H9 (cell line): Measurements from ENCODE around the gene HEG1. TPM values are rescaled to one million over a fixed set of nuclear protein-coding genes. Genes with fewer than 3 reads are reported as not detected.

Source experiments
- DNase-seq: peaks from one replicate; pipeline ENCODE4 v3.0.0-alpha.2; 2017
- H2AFZ ChIP-seq: one replicate; pipeline ENCODE4 v1.6.1; 2013; ENCODE audit warnings: mild to moderate bottlenecking, low read length, control low read depth, moderate library complexity
- H2AK5ac ChIP-seq: 2 replicates; pipeline ENCODE4 v1.6.1; 2013; ENCODE audit warnings: low read length, control low read depth, mixed read lengths; ENCODE audit not compliant: insufficient read length
- H2BK120ac ChIP-seq: one replicate; pipeline ENCODE4 v1.6.1; 2013; ENCODE audit warnings: low read depth, mild to moderate bottlenecking, low read length, control low read depth, inconsistent platforms; ENCODE audit not compliant: poor library complexity, severe bottlenecking
- H2BK12ac ChIP-seq: 2 replicates; pipeline ENCODE4 v1.6.1; 2013; ENCODE audit warnings: low read length, control low read depth, mixed read lengths, low read depth; ENCODE audit not compliant: insufficient read length
- H2BK15ac ChIP-seq: 2 replicates; pipeline ENCODE4 v1.6.1; 2013; ENCODE audit warnings: low read depth, low read length, control low read depth
- H2BK20ac ChIP-seq: one replicate; pipeline ENCODE4 v1.6.1; 2013; ENCODE audit warnings: low read depth, mild to moderate bottlenecking, low read length, control low read depth, inconsistent platforms; ENCODE audit not compliant: poor library complexity, severe bottlenecking
- H2BK5ac ChIP-seq: 2 replicates; pipeline ENCODE4 v1.6.1; 2013; ENCODE audit warnings: low read length, control low read depth, mixed read lengths; ENCODE audit not compliant: insufficient read length
- H3K14ac ChIP-seq: 2 replicates; pipeline ENCODE4 v1.6.1; 2013; ENCODE audit warnings: low read length, control low read depth; ENCODE audit not compliant: insufficient read depth
- H3K18ac ChIP-seq: 2 replicates; pipeline ENCODE4 v1.6.1; 2013; ENCODE audit warnings: low read depth, mild to moderate bottlenecking, mixed read lengths, low read length, control low read depth; ENCODE audit not compliant: insufficient read length
- H3K23ac ChIP-seq: 2 replicates; pipeline ENCODE4 v1.6.1; 2013; ENCODE audit warnings: low read length, control low read depth, mixed read lengths, low read depth; ENCODE audit not compliant: insufficient read length
- H3K23me2 ChIP-seq: 2 replicates; pipeline ENCODE4 v1.6.1; 2013; ENCODE audit warnings: low read depth, mild to moderate bottlenecking, mixed read lengths, low read length, control low read depth; ENCODE audit not compliant: insufficient read length, poor library complexity, severe bottlenecking
- H3K27ac ChIP-seq: 2 replicates; pipeline ENCODE4 v1.5.1; 2013; ENCODE audit warnings: low read length, control low read depth, mixed read lengths, low read depth; ENCODE audit not compliant: insufficient read length
- H3K27me3 ChIP-seq: 2 replicates; pipeline ENCODE4 v1.6.1; 2013; ENCODE audit warnings: low read length, control low read depth, inconsistent platforms; ENCODE audit not compliant: insufficient read depth
- H3K4ac ChIP-seq: 2 replicates; pipeline ENCODE4 v1.6.1; 2013; ENCODE audit warnings: low read depth, mild to moderate bottlenecking, control low read depth, inconsistent platforms, low read length, moderate library complexity
- H3K4me1 ChIP-seq: 2 replicates; pipeline ENCODE4 v1.6.1; 2013; ENCODE audit warnings: low read length, control low read depth, inconsistent platforms; ENCODE audit not compliant: insufficient read depth
- H3K4me2 ChIP-seq: 2 replicates; pipeline ENCODE4 v1.6.1; 2013; ENCODE audit warnings: low read length, control low read depth, mixed read lengths; ENCODE audit not compliant: insufficient read length, insufficient read depth
- H3K56ac ChIP-seq: 2 replicates; pipeline ENCODE4 v1.6.1; 2013; ENCODE audit warnings: low read depth, mild to moderate bottlenecking, mixed read lengths, low read length, control low read depth; ENCODE audit not compliant: insufficient read length
- H3K79me1 ChIP-seq: 2 replicates; pipeline ENCODE4 v1.6.1; 2013; ENCODE audit warnings: low read depth, mild to moderate bottlenecking, moderate library complexity, low read length, control low read depth, inconsistent platforms; ENCODE audit not compliant: insufficient read depth, poor library complexity, severe bottlenecking
- H3K79me2 ChIP-seq: 2 replicates; pipeline ENCODE4 v1.6.1; 2013; ENCODE audit warnings: low read length, control low read depth, inconsistent platforms; ENCODE audit not compliant: insufficient read depth
- H3K9ac ChIP-seq: 2 replicates; pipeline ENCODE4 v1.6.1; 2013; ENCODE audit warnings: low read length, control low read depth, mixed read lengths; ENCODE audit not compliant: insufficient read length; ENCODE audit errors: extremely low read depth
- H3K9me3 ChIP-seq: one replicate; pipeline ENCODE4 v1.6.1; 2013; ENCODE audit warnings: low read depth, low read length, inconsistent platforms; ENCODE audit not compliant: control insufficient read depth
- H3T11ph ChIP-seq: one replicate; pipeline ENCODE4 v1.6.1; 2013; ENCODE audit warnings: mild to moderate bottlenecking, low read length, control low read depth, inconsistent platforms
- H4K20me1 ChIP-seq: one replicate; pipeline ENCODE4 v1.6.1; 2013; ENCODE audit not compliant: control insufficient read depth, insufficient read length, insufficient read depth
- H4K5ac ChIP-seq: 2 replicates; pipeline ENCODE4 v1.6.1; 2013; ENCODE audit warnings: low read depth, mild to moderate bottlenecking, mixed read lengths, low read length, control low read depth; ENCODE audit not compliant: insufficient read length
- H4K8ac ChIP-seq: replicated peaks from 2 replicates; pipeline ENCODE4 v1.6.1; 2013; ENCODE audit warnings: low read length, control low read depth, mixed read lengths, low read depth; ENCODE audit not compliant: insufficient read length
- H4K91ac ChIP-seq: 2 replicates; pipeline ENCODE4 v1.6.1; 2013; ENCODE audit warnings: low read depth, mild to moderate bottlenecking, moderate library complexity, mixed read lengths, low read length, control low read depth; ENCODE audit not compliant: insufficient read length
- H3K27ac Mint-ChIP-seq, 3 experiments: 2 replicates in 2 of 3; 3 replicates in 1 of 3; pipeline ENCODE4 v1.8.0; 2020 to 2021; ENCODE audit warnings: mixed read lengths in 3 of 3, mild to moderate bottlenecking in 1 of 3, moderate library complexity in 1 of 3
- H3K27me3 Mint-ChIP-seq: 2 replicates; pipeline ENCODE4 v1.8.0; 2021; ENCODE audit warnings: low read depth, mild to moderate bottlenecking, moderate library complexity, mixed read lengths
- H3K36me3 Mint-ChIP-seq, 3 experiments: 2 replicates in 2 of 3; 3 replicates in 1 of 3; pipeline ENCODE4 v1.8.0; 2020 to 2021; ENCODE audit warnings: low read depth in 3 of 3, mixed read lengths in 3 of 3; ENCODE audit not compliant: insufficient read depth in 1 of 3
- H3K4me1 Mint-ChIP-seq, 2 experiments: 2 replicates each; pipeline ENCODE4 v1.8.0; 2020; ENCODE audit warnings: mixed read lengths in 2 of 2
- H3K4me3 Mint-ChIP-seq, 2 experiments: 2 replicates in 1 of 2; 3 replicates in 1 of 2; pipeline ENCODE4 v1.8.0; 2020 to 2021; ENCODE audit warnings: mild to moderate bottlenecking in 2 of 2, mixed read lengths in 2 of 2, moderate library complexity in 1 of 2
- H3K9me3 Mint-ChIP-seq, 2 experiments: 2 replicates in 1 of 2; 3 replicates in 1 of 2; pipeline ENCODE4 v1.8.0; 2020; ENCODE audit warnings: mild to moderate bottlenecking in 2 of 2, mixed read lengths in 2 of 2, moderate library complexity in 1 of 2
- WGBS: extraction: QIAGEN DNeasy Blood & Tissue Kit; methylation state at CpG from one replicate; pipeline ENCODE4 v1.1.7; 2013; ENCODE audit warnings: missing lambda C conversion rate, low lambda C conversion rate, mixed read lengths; ENCODE audit not compliant: insufficient read length; ENCODE audit errors: extremely low coverage; 5-methylcytosine and 5-hydroxymethylcytosine counted together
- total RNA-seq: library from RNA; stranded (reverse); gene quantifications from 2 replicates; pipeline ENCODE4 v1.2.1, GENCODE V29; 2021
- TF ChIP-seq, protein P1 (sequence below): fragments of 200-600 bp; sonication (generic); conservative IDR thresholded peaks from 3 replicates; pipeline ENCODE4 v1.8.0; 2021; ENCODE audit warnings: antibody characterized with exemption, mild to moderate bottlenecking

HEG1 gene
- total RNA-seq, 1 experiment from 2014 or later, result 10.3 TPM

DNA sequence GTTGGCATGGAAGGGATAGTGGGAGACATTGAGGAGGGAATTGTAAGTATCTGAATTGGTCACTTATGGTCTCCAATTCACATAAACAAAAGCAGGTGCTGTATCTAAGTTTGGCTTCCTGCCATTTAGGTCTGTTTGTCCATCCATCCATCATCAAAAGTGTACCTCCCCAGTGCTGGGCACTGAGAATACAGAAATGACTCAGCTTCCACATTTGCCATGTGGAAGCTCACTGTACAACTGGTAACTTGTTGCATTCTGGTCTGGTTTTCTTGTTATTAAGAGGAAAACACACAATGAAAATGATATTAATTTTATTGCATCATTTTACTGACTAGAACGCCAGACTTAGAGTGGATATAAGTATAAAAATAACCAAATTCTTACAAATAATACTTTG, 90.4 kb downstream of the HEG1 start:
- H2AK5ac ChIP-seq, result no peak overlapping the region
- no peaks in the 10 kb centered on the region for H3K79me2 ChIP-seq
- no peak overlapping the region for H2BK12ac ChIP-seq
- H2AFZ ChIP-seq, result no peak overlapping the region
- no peaks in the 10 kb centered on the region for H3K79me1 ChIP-seq
- no peak overlapping the region for H3K23ac ChIP-seq
- H3K4ac ChIP-seq, result no peak overlapping the region
- H3K23me2 ChIP-seq, result no peaks in the 10 kb centered on the region
- no peaks in the 10 kb centered on the region for H3K9me3 ChIP-seq
- H2BK15ac ChIP-seq, result no peak overlapping the region
- H4K91ac ChIP-seq, result no peak overlapping the region
- no peak overlapping the region for H3K56ac ChIP-seq
- H3K18ac ChIP-seq, result no peak overlapping the region
- Mint-ChIP-seq H3K4me1 (0 out of 4 replicates have a peak, but pooled peaks cover 0 to 6% of the 10 kb centered on the region in 2 experiments), H3K27ac (no peak overlapping the region), H3K27me3 (no peaks in the 10 kb centered on the region), H3K9me3 (no peaks in the 10 kb centered on the region), H3K4me3 (no peak overlapping the region), H3K36me3 (peaks cover 0 to 2% (median 0%) of the 10 kb centered on the region in 3 experiments; a peak in 3 of 7 replicates)
- H3K14ac ChIP-seq, result no peak overlapping the region
- no peak overlapping the region for H3K27ac ChIP-seq
- H3K27me3 ChIP-seq, result no peaks in the 10 kb centered on the region
- H4K20me1 ChIP-seq, result no peaks in the 10 kb centered on the region
- no peak overlapping the region for H2BK5ac ChIP-seq
- no peak overlapping the region for H3K9ac ChIP-seq
- WGBS, result no CpG with 5 or more reads among the region's 1 CpG
- no peak overlapping the region for H4K5ac ChIP-seq
- H4K8ac ChIP-seq, result no peak overlapping the region
- no peaks in the 10 kb centered on the region for H3K4me1 ChIP-seq
- H3T11ph ChIP-seq, result no peak overlapping the region
- H2BK20ac ChIP-seq, result no peak overlapping the region
- no peak overlapping the region for H2BK120ac ChIP-seq
- no peak for DNase-seq
- TF ChIP-seq, protein P1, sequence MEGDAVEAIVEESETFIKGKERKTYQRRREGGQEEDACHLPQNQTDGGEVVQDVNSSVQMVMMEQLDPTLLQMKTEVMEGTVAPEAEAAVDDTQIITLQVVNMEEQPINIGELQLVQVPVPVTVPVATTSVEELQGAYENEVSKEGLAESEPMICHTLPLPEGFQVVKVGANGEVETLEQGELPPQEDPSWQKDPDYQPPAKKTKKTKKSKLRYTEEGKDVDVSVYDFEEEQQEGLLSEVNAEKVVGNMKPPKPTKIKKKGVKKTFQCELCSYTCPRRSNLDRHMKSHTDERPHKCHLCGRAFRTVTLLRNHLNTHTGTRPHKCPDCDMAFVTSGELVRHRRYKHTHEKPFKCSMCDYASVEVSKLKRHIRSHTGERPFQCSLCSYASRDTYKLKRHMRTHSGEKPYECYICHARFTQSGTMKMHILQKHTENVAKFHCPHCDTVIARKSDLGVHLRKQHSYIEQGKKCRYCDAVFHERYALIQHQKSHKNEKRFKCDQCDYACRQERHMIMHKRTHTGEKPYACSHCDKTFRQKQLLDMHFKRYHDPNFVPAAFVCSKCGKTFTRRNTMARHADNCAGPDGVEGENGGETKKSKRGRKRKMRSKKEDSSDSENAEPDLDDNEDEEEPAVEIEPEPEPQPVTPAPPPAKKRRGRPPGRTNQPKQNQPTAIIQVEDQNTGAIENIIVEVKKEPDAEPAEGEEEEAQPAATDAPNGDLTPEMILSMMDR, result no peak
- no peak overlapping the region for H3K4me2 ChIP-seq
